VCaP (cell line): ENCODE data around the gene UQCC5.
A peak's percentile ranks its signal among the peaks of the same experiment; 100 is the strongest.

Experiments used
- H3K27ac ChIP-seq: fragments of 450-650 bp; 2 replicates; pipeline ENCODE4 v1.5.1; 2017
- CTCF ChIP-seq: fragments of 450-650 bp; conservative IDR thresholded peaks from 2 replicates; pipeline ENCODE4 v1.5.1; 2017; ENCODE audit warnings: mild to moderate bottlenecking, moderate library complexity

UQCC5 gene

GRCh38 chr3:52557011-52557960, 20.9 kb downstream of the UQCC5 start:
- TF ChIP-seq CTCF = no peak
- H3K27ac ChIP-seq = no peak overlapping the region

- H3K27ac ChIP-seq = no peak overlapping the region
- no peak for TF ChIP-seq CTCF
These were observed 22.0 kb downstream of the UQCC5 start for GRCh38 chr3:52558436-52558835.

- TF ChIP-seq CTCF = no peak
- H3K27ac ChIP-seq = no peak overlapping the region
These were observed 24.8 kb downstream of the UQCC5 start for GRCh38 chr3:52561028-52561747.

- no peak for TF ChIP-seq CTCF
- no peak overlapping the region for H3K27ac ChIP-seq
These were observed 27.6 kb downstream of the UQCC5 start for GRCh38 chr3:52563984-52564383.

- no peak for TF ChIP-seq CTCF
- peak overlapping the region; percentile 57 for H3K27ac ChIP-seq
These were observed 31.7 kb downstream of the UQCC5 start for GRCh38 chr3:52568069-52568468.

GRCh38 chr3:52570076-52570475, 33.7 kb downstream of the UQCC5 start:
- H3K27ac ChIP-seq = no peak overlapping the region
- no peak for TF ChIP-seq CTCF

GRCh38 chr3:52572221-52572620, 35.8 kb downstream of the UQCC5 start:
- TF ChIP-seq CTCF = no peak
- no peak overlapping the region for H3K27ac ChIP-seq
